ENCODE results near the gene TNIP2. TPM values are rescaled to one million over a fixed set of nuclear protein-coding genes. Genes with fewer than 3 reads are reported as not detected.

TNIP2 gene
- total and polyA plus RNA-seq, 2 experiments from 2014 or later, result 42.7 to 50.8 TPM

DNA sequence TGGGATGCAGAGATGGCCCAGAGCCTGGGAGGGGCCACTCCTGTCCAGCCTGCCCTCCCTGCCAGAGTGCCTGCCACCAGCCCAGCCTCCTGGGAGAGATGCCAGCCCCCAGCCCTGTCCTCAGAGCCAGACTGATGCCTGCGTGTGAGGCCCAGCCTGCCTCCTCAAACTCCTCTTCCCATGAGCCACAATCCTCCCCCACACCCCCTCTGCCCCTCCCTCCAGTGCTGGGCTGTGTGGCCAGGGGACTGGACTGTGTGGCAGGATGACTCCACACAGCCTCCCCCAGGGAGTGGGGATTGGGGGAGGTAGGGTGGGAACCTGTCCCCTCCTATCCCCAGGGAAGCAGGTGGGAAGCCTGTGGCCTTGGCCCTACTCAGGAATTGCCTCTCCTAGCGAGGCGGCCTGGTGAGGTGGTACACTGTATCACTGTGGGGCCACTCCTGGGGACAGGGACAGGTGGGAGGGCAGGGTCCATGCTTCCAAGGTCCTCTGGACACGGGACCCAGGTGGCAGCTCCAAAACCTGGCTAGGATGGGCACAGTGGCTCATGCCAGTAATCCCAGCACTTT is 32.5 kb upstream of the TNIP2 start:
- no peaks in the 10 kb centered on the region for H3K79me2 ChIP-seq
- H3K4me1 ChIP-seq (ENCODE audit: insufficient read depth), result peaks cover under 1% of the 10 kb centered on the region
- H2AFZ ChIP-seq, result no peak overlapping the region
- H3K36me3 ChIP-seq (replicated peaks; ENCODE audit: insufficient read depth, low read depth), result no peaks in the 10 kb centered on the region
- H3K4me3 ChIP-seq, result no peak overlapping the region
- WGBS (ENCODE audit: low lambda C conversion rate, missing lambda C conversion rate), result 80% methylated on average over 2 of the region's 4 CpGs
- TF ChIP-seq EZH2phosphoT487 (IDR thresholded peaks at IDR 0.05; ENCODE audit: low read depth, severe bottlenecking, unreplicated experiment) (no peak), EZH2 (IDR thresholded peaks at IDR 0.05; ENCODE audit: borderline replicate concordance) (no peak)
- TF ChIP-seq, protein P1, sequence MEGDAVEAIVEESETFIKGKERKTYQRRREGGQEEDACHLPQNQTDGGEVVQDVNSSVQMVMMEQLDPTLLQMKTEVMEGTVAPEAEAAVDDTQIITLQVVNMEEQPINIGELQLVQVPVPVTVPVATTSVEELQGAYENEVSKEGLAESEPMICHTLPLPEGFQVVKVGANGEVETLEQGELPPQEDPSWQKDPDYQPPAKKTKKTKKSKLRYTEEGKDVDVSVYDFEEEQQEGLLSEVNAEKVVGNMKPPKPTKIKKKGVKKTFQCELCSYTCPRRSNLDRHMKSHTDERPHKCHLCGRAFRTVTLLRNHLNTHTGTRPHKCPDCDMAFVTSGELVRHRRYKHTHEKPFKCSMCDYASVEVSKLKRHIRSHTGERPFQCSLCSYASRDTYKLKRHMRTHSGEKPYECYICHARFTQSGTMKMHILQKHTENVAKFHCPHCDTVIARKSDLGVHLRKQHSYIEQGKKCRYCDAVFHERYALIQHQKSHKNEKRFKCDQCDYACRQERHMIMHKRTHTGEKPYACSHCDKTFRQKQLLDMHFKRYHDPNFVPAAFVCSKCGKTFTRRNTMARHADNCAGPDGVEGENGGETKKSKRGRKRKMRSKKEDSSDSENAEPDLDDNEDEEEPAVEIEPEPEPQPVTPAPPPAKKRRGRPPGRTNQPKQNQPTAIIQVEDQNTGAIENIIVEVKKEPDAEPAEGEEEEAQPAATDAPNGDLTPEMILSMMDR (IDR thresholded peaks at IDR 0.05; ENCODE audit: poor library complexity), result no peak
- no peak overlapping the region for H3K4me2 ChIP-seq
- H3K9me3 ChIP-seq (ENCODE audit: low read depth), result no peaks in the 10 kb centered on the region
- H3K9me2 ChIP-seq (replicated peaks; ENCODE audit: insufficient read depth), result no peaks in the 10 kb centered on the region
- H3K27me3 ChIP-seq, result no peaks in the 10 kb centered on the region
- H3K27ac ChIP-seq, result no peak overlapping the region
- peak; percentile 21 for DNase-seq (ENCODE audit: low spot score)
- H4K20me1 ChIP-seq (ENCODE audit: insufficient read depth, poor library complexity, severe bottlenecking), result no peaks in the 10 kb centered on the region

DNA sequence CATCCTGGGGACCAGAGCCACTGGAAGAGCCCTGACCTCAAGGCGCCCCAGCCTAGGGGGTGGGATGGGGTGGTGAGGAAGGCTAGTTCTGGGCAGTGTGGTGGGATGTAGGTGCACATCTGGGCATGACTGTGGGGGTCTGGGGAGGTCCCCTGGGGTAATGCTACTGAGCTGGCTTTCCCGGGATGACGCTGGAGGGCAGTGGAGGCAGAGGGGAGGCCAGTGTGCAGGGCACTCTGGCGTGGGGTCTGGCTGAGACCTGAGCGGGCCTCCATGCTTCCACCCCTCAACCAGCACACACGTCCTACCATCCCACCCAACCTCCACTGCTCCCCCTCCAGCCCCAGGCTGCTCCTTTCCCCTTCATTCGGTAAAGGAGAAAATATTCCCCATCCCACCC is 32.0 kb upstream of the TNIP2 start:
- Histone ChIP-seq H3K27ac (no peak overlapping the region), H3K79me2 (no peaks in the 10 kb centered on the region), H3K4me1 (ENCODE audit: insufficient read depth) (no peaks in the 10 kb centered on the region), H2AFZ (no peak overlapping the region), H3K9me2 (replicated peaks; ENCODE audit: insufficient read depth) (no peaks in the 10 kb centered on the region), H3K4me3 (no peak overlapping the region), H3K27me3 (no peaks in the 10 kb centered on the region), H4K20me1 (ENCODE audit: insufficient read depth, poor library complexity, severe bottlenecking) (no peaks in the 10 kb centered on the region), H3K9me3 (ENCODE audit: low read depth) (no peaks in the 10 kb centered on the region), H3K4me2 (no peak overlapping the region), H3K36me3 (replicated peaks; ENCODE audit: insufficient read depth, low read depth) (no peaks in the 10 kb centered on the region)
- TF ChIP-seq EZH2phosphoT487 (IDR thresholded peaks at IDR 0.05; ENCODE audit: low read depth, severe bottlenecking, unreplicated experiment), result no peak
- TF ChIP-seq, protein P1 (IDR thresholded peaks at IDR 0.05; ENCODE audit: poor library complexity), result no peak
- TF ChIP-seq EZH2 (IDR thresholded peaks at IDR 0.05; ENCODE audit: borderline replicate concordance), result no peak
- no peak for DNase-seq (ENCODE audit: low spot score)
- WGBS (ENCODE audit: low lambda C conversion rate, missing lambda C conversion rate), result 85% methylated on average over 6 of the region's 7 CpGs

DNA sequence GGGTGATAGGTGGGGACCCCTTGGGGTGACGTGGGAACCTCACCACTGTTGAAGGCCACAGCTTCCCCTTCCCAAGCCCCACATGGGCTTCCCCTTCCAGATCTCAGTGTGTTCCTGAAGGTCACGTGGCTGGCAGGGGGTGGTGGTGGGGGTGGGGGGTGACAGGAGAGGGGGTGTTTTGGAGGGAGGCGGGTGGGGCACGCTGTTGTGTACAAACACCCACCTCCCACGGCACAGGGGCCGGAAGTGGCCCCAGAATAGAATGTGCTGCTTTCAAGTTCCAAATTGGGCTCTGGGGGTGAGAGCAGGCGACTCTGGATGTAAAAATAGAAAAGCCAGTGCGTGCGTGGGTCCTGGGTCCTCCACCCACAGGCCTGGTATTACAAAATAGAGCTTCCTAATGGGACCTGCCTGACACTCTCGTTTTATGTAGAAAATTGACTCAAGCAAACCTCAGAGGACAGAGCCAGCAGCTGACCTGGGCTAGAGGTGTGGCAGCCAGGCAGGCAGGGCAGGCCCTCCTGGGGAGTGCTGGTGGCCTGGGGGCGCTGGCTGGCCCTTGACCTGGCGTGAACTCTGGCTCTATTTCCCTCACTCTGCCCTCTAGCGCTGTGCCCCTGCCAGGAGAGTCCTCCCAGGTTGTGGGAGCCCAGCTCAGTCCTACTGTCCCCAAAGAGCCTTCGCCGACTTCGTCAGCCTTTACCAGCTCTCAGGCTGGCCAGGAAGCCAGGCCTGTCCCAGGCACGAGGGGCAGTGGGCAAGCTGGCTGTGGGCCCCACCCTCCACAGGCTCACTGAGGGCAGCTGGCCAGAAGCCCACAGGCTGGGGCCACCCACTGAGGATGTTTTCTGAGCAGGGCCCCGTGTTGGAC is 31.3 kb upstream of the TNIP2 start:
- DNase-seq (ENCODE audit: low spot score), result no peak
- no peaks in the 10 kb centered on the region for H3K27me3 ChIP-seq
- no peak overlapping the region for H3K27ac ChIP-seq
- no peaks in the 10 kb centered on the region for H3K9me2 ChIP-seq (replicated peaks; ENCODE audit: insufficient read depth)
- no peak overlapping the region for H3K4me2 ChIP-seq
- H3K4me3 ChIP-seq, result no peak overlapping the region
- H3K9me3 ChIP-seq (ENCODE audit: low read depth), result no peaks in the 10 kb centered on the region
- no peaks in the 10 kb centered on the region for H3K36me3 ChIP-seq (replicated peaks; ENCODE audit: insufficient read depth, low read depth)
- WGBS (ENCODE audit: low lambda C conversion rate, missing lambda C conversion rate), result 85% methylated on average over 18 of the region's 18 CpGs
- no peaks in the 10 kb centered on the region for H4K20me1 ChIP-seq (ENCODE audit: insufficient read depth, poor library complexity, severe bottlenecking)
- H2AFZ ChIP-seq, result no peak overlapping the region
- TF ChIP-seq, protein P1 (IDR thresholded peaks at IDR 0.05; ENCODE audit: poor library complexity), result no peak
- TF ChIP-seq EZH2phosphoT487 (IDR thresholded peaks at IDR 0.05; ENCODE audit: low read depth, severe bottlenecking, unreplicated experiment), result no peak
- H3K79me2 ChIP-seq, result no peaks in the 10 kb centered on the region
- no peaks in the 10 kb centered on the region for H3K4me1 ChIP-seq (ENCODE audit: insufficient read depth)

Data from hepatocyte (in vitro differentiated cells).